ENCODE data around the gene TAPT1. TPM values are rescaled to one million over a fixed set of nuclear protein-coding genes. Genes with fewer than 3 reads are reported as not detected.

Gene TAPT1
- total and polyA plus RNA-seq, 9 of the 15 experiments (the other 6 are each of a cell fraction or from before 2014, with no cell fraction given): 1.6 to 36.7 (median 20.7) TPM

- no peak overlapping the region for H3K9ac ChIP-seq (ENCODE audit: insufficient read depth in 1 of 2, low read depth in 2 of 2, low read length in 2 of 2)
- WGBS (ENCODE audit: insufficient coverage, low coverage, missing lambda C conversion rate): 0% methylated on average over 5 of the region's 5 CpGs
- no peaks in the 10 kb centered on the region for H3K36me3 ChIP-seq (ENCODE audit: control insufficient read depth, insufficient read depth, low read length)
- DNase-seq (ENCODE audit: extremely low read depth in 1 of 4, low spot score in 3 of 4) (no peak), FAIRE-seq (no peak), ATAC-seq (no peak)
- intact Hi-C loops (cut with micrococcal nuclease) (no loop called here), in situ Hi-C loops (cut with MboI) (no loop called here)
- H2AFZ ChIP-seq (ENCODE audit: low read depth, low read length): no peak overlapping the region
- ChIA-PET POLR2A (interaction anchor here (0.6 kb wide), 1 partner anchor 9 kb away, joined by 3 read pairs; no protein-coding TSS in a partner anchor), CTCF (ENCODE audit: low intra/inter-chr PET ratio) (no interaction called here)
- H3K79me2 ChIP-seq (ENCODE audit: control insufficient read depth, insufficient read depth, low read length): no peaks in the 10 kb centered on the region
- no peaks in the 10 kb centered on the region for H4K20me1 ChIP-seq (replicated peaks; ENCODE audit: control insufficient read depth, insufficient read depth, low read length)
- H3K4me1 ChIP-seq (replicated peaks in 1 of 2; ENCODE audit: control insufficient read depth in 2 of 2, insufficient read depth in 2 of 2, low read length in 2 of 2): no peaks in the 10 kb centered on the region
- H3K4me2 ChIP-seq (ENCODE audit: insufficient read depth, low read length): no peak overlapping the region
- H3K27ac ChIP-seq (ENCODE audit: extremely low read depth, low read depth, low read length): no peak overlapping the region
- H3K9me3 ChIP-seq (replicated peaks; ENCODE audit: control insufficient read depth, insufficient read depth, low read depth, low read length): no peaks in the 10 kb centered on the region; the same call in 1 of the 2 replicates
- H3K27me3 ChIP-seq (ENCODE audit: control insufficient read depth in 2 of 2, insufficient read depth in 2 of 2, low read length in 2 of 2): peaks cover 0 to 9% of the 10 kb centered on the region in 2 experiments; a peak in 1 of 5 replicates
- H3K4me3 ChIP-seq: no peak overlapping the region
- BruUV-seq (replicated peaks): no TSS peak
- H3K9me1 ChIP-seq (ENCODE audit: control insufficient read depth, insufficient read depth, low read length): no peaks in the 10 kb centered on the region
- TF ChIP-seq HNRNPUL1 (IDR thresholded peaks at IDR 0.05; ENCODE audit: low read length): no peak
- TF ChIP-seq, protein P1, sequence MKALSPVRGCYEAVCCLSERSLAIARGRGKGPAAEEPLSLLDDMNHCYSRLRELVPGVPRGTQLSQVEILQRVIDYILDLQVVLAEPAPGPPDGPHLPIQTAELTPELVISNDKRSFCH (CRISPR knock-in tag; IDR thresholded peaks at IDR 0.05): no peak
- TF ChIP-seq, protein P1 (tag; IDR thresholded peaks at IDR 0.05): no peak
- TF ChIP-seq, protein P2, sequence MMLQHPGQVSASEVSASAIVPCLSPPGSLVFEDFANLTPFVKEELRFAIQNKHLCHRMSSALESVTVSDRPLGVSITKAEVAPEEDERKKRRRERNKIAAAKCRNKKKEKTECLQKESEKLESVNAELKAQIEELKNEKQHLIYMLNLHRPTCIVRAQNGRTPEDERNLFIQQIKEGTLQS (IDR thresholded peaks at IDR 0.05): no peak
- TF ChIP-seq, protein P2 (CRISPR knock-in tag; conservative IDR thresholded peaks at IDR 0.05): no peak
- TF ChIP-seq RBM17 (IDR thresholded peaks at IDR 0.05; ENCODE audit: borderline replicate concordance, low read depth, low read length): no peak
- TF ChIP-seq MCM7 (IDR thresholded peaks at IDR 0.05): no peak
- TF ChIP-seq MAFK (IDR thresholded peaks at IDR 0.05; ENCODE audit: low read length): no peak
- TF ChIP-seq RBM15 (IDR thresholded peaks at IDR 0.05; ENCODE audit: insufficient read depth, low read length): no peak
- TF ChIP-seq, protein P3, sequence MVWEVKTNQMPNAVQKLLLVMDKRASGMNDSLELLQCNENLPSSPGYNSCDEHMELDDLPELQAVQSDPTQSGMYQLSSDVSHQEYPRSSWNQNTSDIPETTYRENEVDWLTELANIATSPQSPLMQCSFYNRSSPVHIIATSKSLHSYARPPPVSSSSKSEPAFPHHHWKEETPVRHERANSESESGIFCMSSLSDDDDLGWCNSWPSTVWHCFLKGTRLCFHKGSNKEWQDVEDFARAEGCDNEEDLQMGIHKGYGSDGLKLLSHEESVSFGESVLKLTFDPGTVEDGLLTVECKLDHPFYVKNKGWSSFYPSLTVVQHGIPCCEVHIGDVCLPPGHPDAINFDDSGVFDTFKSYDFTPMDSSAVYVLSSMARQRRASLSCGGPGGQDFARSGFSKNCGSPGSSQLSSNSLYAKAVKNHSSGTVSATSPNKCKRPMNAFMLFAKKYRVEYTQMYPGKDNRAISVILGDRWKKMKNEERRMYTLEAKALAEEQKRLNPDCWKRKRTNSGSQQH (CRISPR knock-in tag; IDR thresholded peaks at IDR 0.05): no peak
These were observed 83.5 kb downstream of the TAPT1 start for GRCh38 chr4:16142598-16143310.

Measured in K562 (cell line).